ENCODE measurements around the gene IGHMBP2.
"Not testable (repeated sequence)": the region's sequence is repeated elsewhere in the genome, so short reads cannot be mapped to it uniquely, and the experiment has no call there.

IGHMBP2 gene

DNA sequence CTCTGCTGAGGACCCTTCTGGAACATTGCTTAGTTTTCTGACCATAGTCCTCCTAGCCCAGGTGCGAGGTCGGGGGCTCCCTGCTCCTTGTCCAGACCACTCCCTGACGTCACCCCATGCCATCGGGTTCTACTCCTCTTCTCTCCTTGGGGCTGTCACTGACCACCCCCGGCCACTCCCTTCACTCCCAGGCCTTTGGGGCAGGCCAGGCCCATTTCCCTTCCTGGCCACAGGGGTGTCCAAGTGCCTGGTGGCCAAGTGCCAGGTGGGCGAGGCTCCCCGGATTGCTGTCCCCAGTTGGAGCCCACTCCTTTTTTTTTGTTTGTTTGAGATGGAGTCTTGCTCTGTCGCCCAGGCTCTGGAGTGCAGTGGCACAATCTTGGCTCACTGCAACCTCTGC, 57.6 kb downstream of the IGHMBP2 start:
- DNase-seq (ENCODE audit: low read depth in 2 of 2): no peak

DNA sequence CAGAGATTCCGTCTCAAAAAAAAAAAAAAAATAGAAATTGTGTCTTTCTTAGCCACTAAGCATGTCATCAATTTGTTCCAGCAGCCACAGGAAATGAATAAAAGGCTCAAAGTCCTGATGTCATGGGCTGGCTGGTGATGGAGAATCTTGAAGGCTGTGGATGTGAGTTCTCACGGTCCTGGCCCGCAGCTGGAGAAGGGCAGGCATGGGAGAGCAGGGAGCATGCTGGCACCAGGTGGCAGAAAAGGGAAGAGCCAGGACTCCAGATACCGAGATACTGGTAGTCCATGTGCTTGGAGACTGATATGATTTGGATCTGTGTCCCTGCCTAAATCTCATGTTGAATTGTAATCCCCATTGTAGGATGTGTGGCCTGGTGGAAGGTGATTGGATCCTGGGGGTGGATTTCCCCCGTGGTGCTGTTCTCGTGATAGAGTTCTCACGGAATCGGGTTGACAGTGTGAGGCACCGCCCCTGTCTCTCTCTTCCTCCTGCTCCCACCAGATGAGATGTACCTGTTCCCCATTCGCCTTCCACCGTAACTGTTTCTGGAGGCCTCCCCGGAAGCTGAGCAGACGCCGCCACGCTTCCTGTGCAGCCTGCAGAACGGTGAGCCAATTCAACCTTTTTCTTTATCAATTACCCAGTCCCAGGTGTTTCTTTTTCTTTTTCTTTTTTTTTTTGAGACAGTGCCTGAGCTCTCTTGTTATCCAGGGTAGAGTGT, 59.0 kb downstream of the IGHMBP2 start:
- peak in 1 of 2 donors; percentile 7 for DNase-seq (ENCODE audit: low read depth in 2 of 2)

- DNase-seq (ENCODE audit: low read depth in 2 of 2): no peak
Observed at GRCh38 chr11:68963779-68964178, 60.1 kb downstream of the IGHMBP2 start.

GRCh38 chr11:68965901-68966853, 62.5 kb downstream of the IGHMBP2 start:
- DNase-seq (ENCODE audit: low read depth in 2 of 2): no peak

DNA sequence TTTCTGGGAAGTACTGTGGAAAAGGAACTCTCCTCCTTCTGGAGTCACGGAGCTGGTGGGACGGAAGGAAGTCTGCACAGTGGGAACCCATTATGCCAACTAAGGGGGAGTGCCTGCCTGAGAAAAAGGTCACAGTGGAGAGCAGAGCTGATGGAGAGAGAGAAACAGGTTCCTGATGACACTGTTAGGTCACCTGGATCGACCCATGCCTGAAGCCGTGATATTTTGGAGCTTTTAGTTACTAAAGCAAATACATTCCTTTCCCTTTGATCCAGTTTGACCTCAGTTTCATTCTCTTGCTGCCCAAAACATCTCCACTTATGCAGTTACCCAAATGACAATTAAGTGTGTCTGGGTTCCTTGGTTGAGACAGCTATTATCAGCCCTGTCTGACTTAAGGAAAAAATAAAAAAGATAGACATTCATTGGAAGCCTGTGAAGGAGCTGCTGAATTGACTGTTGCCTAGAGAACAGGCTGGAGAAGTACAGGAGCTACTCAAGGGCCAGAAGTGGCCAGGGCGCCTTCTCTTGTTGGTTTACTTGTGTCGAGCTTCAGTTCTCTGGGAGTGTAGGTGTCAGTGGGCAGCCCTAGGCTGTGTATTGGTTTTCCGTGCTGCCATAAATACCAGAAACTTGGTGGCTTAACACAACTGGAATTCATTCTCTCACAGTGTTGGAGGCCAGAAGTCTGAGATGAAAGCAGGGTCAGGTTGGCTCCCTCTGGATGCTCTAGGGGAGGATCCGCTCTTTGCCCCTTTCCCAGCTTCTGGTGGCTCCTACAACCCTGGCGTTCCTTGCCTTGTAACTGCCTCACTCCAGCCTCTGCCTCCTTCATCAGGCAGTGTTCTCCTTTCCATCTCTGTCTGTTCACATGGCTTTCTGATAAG, 63.4 kb downstream of the IGHMBP2 start:
- DNase-seq (ENCODE audit: low read depth in 2 of 2): no peak

GRCh38 chr11:68968306-68969250, 64.9 kb downstream of the IGHMBP2 start:
- no peak for DNase-seq (ENCODE audit: low read depth in 2 of 2)

DNA sequence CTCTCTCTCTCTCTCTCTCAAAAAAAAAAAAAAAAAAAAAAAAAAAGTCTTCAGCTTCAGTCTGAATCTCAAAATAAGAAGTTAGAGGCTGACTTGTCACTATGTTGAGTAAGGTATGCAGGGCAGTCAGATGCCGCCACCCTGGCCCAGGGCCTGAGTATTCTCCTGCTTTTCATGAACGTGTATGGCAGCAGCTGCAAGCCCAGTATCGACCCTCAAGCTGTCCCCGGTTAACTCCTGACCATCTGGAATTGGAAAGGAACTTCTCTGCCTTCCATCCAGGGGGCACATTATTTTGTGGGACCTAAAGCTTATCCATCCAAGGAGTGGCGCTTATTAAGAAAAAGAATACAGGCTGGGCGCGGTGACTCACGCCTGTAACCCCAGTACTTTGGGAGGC, 65.7 kb downstream of the IGHMBP2 start:
- no peak for DNase-seq (ENCODE audit: low read depth in 2 of 2)

DNA sequence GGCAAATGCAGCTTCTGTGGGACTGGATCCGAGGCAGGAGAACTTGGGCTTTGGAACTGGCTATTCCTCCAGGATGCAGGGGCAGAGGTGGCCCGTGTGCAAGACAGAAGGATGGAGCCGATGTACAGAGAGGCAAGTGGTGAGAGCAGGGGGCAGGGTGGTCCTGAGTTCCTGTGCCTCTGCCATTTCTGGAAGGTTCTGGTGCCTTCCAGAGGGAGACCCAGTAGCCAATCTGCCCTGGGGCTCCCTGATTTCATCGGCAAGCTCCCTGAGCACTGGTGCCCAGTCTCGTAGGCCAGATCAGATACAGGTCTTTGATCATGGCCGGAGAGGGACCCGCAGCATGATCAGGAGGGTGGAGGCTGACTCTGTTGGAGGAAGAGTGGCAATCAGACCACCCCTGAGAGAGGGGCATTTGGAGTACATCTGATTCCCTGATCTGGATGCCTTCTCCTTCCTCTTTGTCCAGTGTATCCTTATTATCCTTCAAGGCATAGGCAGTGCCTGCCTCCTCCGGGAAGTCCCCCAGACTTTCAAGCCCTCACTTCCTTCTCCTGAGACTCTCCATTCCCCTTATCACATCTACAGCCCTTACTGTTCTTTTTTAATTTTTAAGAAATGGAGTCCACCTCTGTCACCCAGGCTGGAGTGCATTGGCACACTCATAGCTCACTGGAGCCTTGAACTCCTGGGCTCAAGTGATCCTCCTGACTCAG, 67.4 kb downstream of the IGHMBP2 start:
- no peak for DNase-seq (ENCODE audit: low read depth in 2 of 2)

GRCh38 chr11:68973219-68973618, 69.5 kb downstream of the IGHMBP2 start:
- DNase-seq (ENCODE audit: low read depth in 2 of 2): no peak

DNA sequence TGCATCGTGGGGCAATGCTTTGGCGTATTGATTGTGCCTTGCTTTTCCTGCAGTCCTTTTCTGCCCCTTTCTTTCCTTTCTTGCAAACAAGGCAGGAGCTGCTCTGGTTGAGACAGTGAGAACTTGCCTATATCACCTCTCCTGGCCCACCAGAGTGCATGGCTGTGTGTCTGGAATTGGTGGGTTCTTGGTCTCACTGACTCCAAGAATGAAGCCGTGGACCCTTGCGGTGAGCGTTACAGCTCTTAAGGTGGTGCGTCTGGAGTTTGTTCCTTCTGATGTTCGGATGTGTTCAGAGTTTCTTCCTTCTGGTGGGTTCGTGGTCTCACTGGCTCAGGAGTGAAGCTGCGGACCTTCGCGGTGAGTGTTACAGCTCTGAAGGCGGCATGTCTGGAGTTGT, 70.0 kb downstream of the IGHMBP2 start:
- not testable (repeated sequence) for DNase-seq (ENCODE audit: low read depth in 2 of 2)

- no peak for DNase-seq (ENCODE audit: low read depth in 2 of 2)
Observed at GRCh38 chr11:68974421-68975194, 70.9 kb downstream of the IGHMBP2 start.

GRCh38 chr11:68976095-68976494, 72.4 kb downstream of the IGHMBP2 start:
- DNase-seq (ENCODE audit: low read depth in 2 of 2): no peak

GRCh38 chr11:68976563-68976962, 72.9 kb downstream of the IGHMBP2 start:
- no peak for DNase-seq (ENCODE audit: low read depth in 2 of 2)

DNA sequence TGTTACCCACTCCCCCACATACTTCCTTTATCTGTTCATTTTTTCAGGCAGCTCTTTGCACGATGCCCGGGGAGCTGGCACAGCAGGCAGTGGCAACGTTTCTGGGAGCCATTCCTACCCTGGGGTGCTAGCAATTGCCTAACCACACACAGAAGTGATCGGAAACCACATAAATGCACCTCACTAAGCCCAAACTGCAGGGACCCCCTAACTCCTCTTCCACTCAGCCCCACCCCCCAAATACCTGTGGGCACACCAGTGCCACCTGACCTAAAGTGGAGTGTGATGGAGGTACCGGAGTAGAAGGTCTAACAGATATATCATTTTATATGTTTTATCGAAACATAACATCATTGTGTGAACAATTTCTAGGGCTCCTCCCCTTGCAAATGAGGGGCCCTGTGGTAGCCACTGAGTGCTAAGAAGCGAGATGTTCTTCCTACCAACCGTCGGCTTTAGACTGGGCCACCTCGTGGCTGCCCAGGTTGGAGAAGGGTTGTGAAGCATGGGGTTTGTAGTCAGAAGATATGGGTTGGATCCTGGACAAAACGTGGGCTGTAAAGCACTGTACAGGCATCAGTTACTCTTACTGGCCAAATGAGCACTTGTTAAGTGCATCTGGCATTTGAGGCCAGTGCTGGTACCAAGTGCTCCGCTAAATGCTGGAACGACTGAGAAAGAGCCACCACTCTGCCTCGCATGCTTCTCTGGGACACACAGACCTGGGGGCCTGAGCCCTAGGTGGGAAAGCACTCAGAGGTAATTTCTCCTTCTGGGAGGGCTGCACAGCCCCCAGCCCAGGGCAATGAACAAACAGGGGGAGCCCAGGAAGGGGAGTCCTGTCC, 74.3 kb downstream of the IGHMBP2 start:
- no peak for DNase-seq (ENCODE audit: low read depth in 2 of 2)

GRCh38 chr11:68978626-68978930, 74.9 kb downstream of the IGHMBP2 start:
- DNase-seq (ENCODE audit: low read depth in 2 of 2): no peak

DNA sequence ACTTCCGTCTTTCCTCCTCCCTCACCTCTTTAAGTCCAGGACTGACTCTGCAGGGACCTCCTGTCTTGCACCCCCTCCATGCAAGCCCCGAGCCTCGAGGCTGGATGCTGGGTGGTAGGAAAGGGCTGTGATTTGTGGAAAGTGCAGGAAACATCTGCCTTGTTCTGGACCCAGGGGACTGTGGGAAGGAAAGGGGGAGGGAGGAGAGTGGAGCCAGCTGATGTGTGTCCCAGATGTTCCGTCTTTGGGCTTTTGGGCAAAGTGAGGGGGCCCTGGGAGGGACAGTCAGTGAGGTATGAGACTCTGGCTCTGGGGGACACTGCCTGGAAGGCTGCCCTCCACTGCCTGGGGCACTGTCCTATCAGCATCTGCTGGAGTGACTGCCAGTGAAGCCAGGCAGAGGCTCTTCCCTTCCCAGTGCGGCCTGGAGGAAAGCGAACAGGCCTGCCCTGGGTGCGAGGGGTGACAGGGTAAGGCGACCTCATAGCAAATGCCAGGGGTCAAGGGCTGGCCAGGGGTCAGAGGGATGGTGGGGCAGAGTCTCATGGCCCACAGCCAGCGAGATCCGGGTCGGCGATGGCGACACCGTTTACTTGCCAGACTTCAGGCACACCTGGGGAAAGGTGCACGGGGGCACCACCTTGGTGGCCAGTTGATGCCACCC, 75.4 kb downstream of the IGHMBP2 start:
- DNase-seq (ENCODE audit: low read depth in 2 of 2): no peak

GRCh38 chr11:68979931-68980775, 76.5 kb downstream of the IGHMBP2 start:
- DNase-seq (ENCODE audit: low read depth in 2 of 2): no peak

Measured in stimulated activated CD4-positive, alpha-beta T cell treated with anti-CD3 and anti-CD28 coated beads, Interleukin-1b, Interleukin-23, amount 100 ng/mL, for 1 hour (primary cell).